GM12892 (cell line): Measurements from ENCODE around the gene WDR64.
"Not testable (repeated sequence)": the region's sequence is repeated elsewhere in the genome, so short reads cannot be mapped to it uniquely, and the experiment has no call there.

ENCODE experiments used
- DNase-seq: peaks from one replicate; pipeline ENCODE4 v3.0.0; 2011; ENCODE audit not compliant: insufficient read length
- FAIRE-seq: peaks from 2 replicates; lab custom pipeline; 2011; peaks lifted over from hg19 to GRCh38; lab: Jason Lieb, UNC
- POLR2A ChIP-seq: IDR thresholded peaks from 2 replicates; pipeline ENCODE4 v1.6.1; 2011; ENCODE audit warnings: low read depth, low read length, control low read depth
- POLR2AphosphoS5 ChIP-seq: IDR thresholded peaks from 2 replicates; pipeline ENCODE4 v1.6.1; 2011; ENCODE audit warnings: low read depth, low read length, control low read depth
- TAF1 ChIP-seq: IDR thresholded peaks from 2 replicates; pipeline ENCODE4 v1.6.1; 2011; ENCODE audit warnings: low read depth, mild to moderate bottlenecking, control low read depth, low read length, borderline replicate concordance

The WDR64 gene

GRCh38 chr1:241821363-241821762 is 169.3 kb downstream of the WDR64 start:
- FAIRE-seq (no peak), DNase-seq (no peak)
- TF ChIP-seq TAF1: no peak
- TF ChIP-seq POLR2A: no peak
- TF ChIP-seq POLR2AphosphoS5: no peak

- no peak for FAIRE-seq
- no peak for DNase-seq
- TF ChIP-seq POLR2A (no peak), TAF1 (no peak), POLR2AphosphoS5 (no peak)
Measured at GRCh38 chr1:241822846-241823245, 170.8 kb downstream of the WDR64 start.

GRCh38 chr1:241823925-241824324 is 171.8 kb downstream of the WDR64 start:
- DNase-seq: no peak
- FAIRE-seq: no peak
- TF ChIP-seq POLR2A: no peak
- TF ChIP-seq POLR2AphosphoS5: no peak
- no peak for TF ChIP-seq TAF1

- DNase-seq (no peak), FAIRE-seq (no peak)
- TF ChIP-seq TAF1: no peak
- TF ChIP-seq POLR2A: no peak
- no peak for TF ChIP-seq POLR2AphosphoS5
Measured at GRCh38 chr1:241825581-241825980, 173.5 kb downstream of the WDR64 start.

- FAIRE-seq, DNase-seq: not testable (repeated sequence)
Measured at GRCh38 chr1:241826613-241827012, 174.5 kb downstream of the WDR64 start.

GRCh38 chr1:241827264-241827663 is 175.2 kb downstream of the WDR64 start:
- TF ChIP-seq TAF1: no peak
- no peak for TF ChIP-seq POLR2AphosphoS5
- TF ChIP-seq POLR2A: no peak
- no peak for DNase-seq
- no peak for FAIRE-seq

- TF ChIP-seq TAF1 (no peak), POLR2AphosphoS5 (no peak), POLR2A (no peak)
- DNase-seq: no peak
- FAIRE-seq: no peak
Measured at GRCh38 chr1:241828463-241829021, 176.5 kb downstream of the WDR64 start.

GRCh38 chr1:241829468-241829867 is 177.4 kb downstream of the WDR64 start:
- TF ChIP-seq POLR2A (no peak), TAF1 (no peak), POLR2AphosphoS5 (no peak)
- DNase-seq: no peak
- no peak for FAIRE-seq

- TF ChIP-seq TAF1 (no peak), POLR2A (no peak), POLR2AphosphoS5 (no peak)
- DNase-seq (no peak), FAIRE-seq (no peak)
Measured at GRCh38 chr1:241834733-241835377, 182.8 kb downstream of the WDR64 start.

GRCh38 chr1:241836941-241837340 is 184.9 kb downstream of the WDR64 start:
- no peak for DNase-seq
- no peak for FAIRE-seq
- no peak for TF ChIP-seq POLR2AphosphoS5
- TF ChIP-seq POLR2A: no peak
- TF ChIP-seq TAF1: no peak

GRCh38 chr1:241837416-241837815 is 185.3 kb downstream of the WDR64 start:
- TF ChIP-seq POLR2A (no peak), TAF1 (no peak), POLR2AphosphoS5 (no peak)
- DNase-seq (no peak), FAIRE-seq (no peak)

GRCh38 chr1:241837901-241838300 is 185.8 kb downstream of the WDR64 start:
- no peak for DNase-seq
- FAIRE-seq: no peak
- TF ChIP-seq POLR2AphosphoS5 (no peak), TAF1 (no peak), POLR2A (no peak)
